Kidney glomerular epithelial cell (primary cell): Measurements from ENCODE around the gene HSFY1.
"Not testable (repeated sequence)": the region's sequence is repeated elsewhere in the genome, so short reads cannot be mapped to it uniquely, and the experiment has no call there.

Source experiments
- DNase-seq: peaks from one replicate; lab custom pipeline; 2025; lab: John Stamatoyannopoulos, UW

The HSFY1 gene

GRCh38 chrY:18546420-18546819 lies at the start of gene HSFY1:
Gene HSFY1, plus strand, starts transcription at chrY:18546720. Its CDS starts 68 bp downstream, at chrY:18546788.
- not testable (repeated sequence) for DNase-seq

GRCh38 chrY:18504266-18504665 lies 42.3 kb upstream of the HSFY1 start:
- not testable (repeated sequence) for DNase-seq

GRCh38 chrY:18530995-18531655 lies 15.4 kb upstream of the HSFY1 start:
- DNase-seq, result not testable (repeated sequence)

- DNase-seq, result not testable (repeated sequence)
Measured at GRCh38 chrY:18538952-18539351, 7.6 kb upstream of the HSFY1 start.

GRCh38 chrY:18553132-18553531 lies 6.6 kb downstream of the HSFY1 start:
- not testable (repeated sequence) for DNase-seq

- DNase-seq, result not testable (repeated sequence)
Measured at GRCh38 chrY:18565915-18566314, 19.4 kb downstream of the HSFY1 start.
